HG02852 (cell line): ENCODE data around the gene TSPAN9.

ENCODE experiments used
- ATAC-seq: cut with Tn5 transposase; IDR thresholded peaks from one replicate; pipeline ENCODE4 v1.9.1; 2021; ENCODE audit warnings: mild to moderate bottlenecking, moderate library complexity; ENCODE audit not compliant: unreplicated experiment

Gene TSPAN9

GRCh38 chr12:3325736-3326135 is 248.6 kb downstream of the TSPAN9 start:
- no peak for ATAC-seq

DNA sequence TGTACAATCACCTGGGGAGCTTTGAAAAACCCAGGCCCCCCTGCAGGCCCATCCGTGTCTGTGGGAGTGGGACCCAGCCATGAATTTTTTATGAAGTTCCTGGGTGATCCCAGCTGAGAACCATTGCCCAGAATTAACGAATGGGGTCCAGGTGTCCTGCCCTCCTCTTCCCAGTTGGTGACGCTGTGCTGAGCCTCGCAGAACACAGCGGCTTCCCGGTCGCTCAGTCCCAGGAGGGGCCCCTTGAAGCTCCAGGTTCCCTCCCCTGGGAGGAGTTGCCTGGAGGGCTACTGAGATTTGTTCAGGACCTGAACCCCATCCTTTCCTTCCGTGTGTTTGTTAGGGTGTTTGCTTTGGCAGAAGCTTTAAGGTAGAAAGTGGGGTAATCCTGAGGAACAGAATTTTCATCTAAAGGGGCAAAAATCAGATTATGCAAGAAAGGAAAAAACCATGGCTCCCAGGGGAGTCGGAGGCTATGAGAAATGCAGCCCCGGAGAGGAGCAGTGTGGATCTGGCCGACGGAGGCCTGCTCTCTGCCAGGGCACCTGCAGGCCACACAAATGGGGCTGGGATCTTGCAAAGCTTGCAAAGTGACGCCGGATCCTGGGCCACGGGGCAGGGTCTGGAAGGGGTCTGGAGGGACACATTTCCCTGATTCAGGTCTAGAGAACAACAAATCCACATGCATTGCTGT is 249.1 kb downstream of the TSPAN9 start:
- ATAC-seq = no peak

- ATAC-seq = no peak
Observed at GRCh38 chr12:3326850-3327780, 249.9 kb downstream of the TSPAN9 start.

DNA sequence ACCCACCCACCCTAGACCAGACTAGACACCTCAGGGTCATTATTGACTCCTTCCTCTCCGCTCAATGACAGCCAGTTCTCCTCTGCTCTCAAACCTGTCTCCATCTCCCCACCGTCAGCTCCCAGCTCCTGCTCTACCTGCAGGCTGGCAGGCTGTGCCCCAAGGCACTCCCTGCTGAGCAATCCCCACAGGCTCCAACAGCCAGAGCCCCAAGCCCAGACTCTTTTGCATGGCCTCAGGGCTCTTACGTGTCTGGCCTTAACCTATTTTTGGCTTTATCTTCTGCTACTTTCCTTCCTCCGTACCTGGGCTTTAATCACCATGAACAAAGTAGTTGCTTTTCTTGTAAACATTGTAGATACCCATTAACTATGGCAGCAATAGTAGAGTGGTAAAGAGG is 250.9 kb downstream of the TSPAN9 start:
- no peak for ATAC-seq

GRCh38 chr12:3328571-3328970 is 251.4 kb downstream of the TSPAN9 start:
- ATAC-seq = no peak

- no peak for ATAC-seq
Observed at GRCh38 chr12:3329361-3329760, 252.2 kb downstream of the TSPAN9 start.

DNA sequence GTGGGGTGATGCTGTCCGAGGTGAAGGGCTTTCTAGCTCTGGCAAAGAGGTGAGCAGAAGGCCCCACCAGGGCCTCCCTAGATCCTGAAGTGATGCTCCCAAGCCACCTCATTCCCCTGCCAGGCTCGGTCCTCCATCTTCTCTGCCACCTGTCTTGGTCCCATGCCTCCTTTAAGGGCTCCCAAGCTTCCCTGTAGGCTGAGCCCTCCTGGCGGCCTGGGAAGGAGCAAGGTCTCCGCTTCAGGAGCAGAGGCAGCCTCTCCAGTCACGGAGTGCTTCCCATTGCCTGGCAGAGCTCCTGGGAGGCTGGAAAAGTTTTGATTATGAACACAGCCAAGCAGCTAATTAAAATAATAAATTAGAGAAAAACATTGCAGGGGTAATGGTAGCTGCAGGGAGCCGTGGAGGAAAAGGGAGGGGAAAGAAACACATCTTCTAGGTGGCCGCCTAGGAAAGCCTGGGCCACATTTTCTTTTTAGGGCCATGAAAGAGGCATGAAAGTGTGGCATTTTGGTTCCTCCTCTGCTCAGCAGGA is 253.9 kb downstream of the TSPAN9 start:
- no peak for ATAC-seq

DNA sequence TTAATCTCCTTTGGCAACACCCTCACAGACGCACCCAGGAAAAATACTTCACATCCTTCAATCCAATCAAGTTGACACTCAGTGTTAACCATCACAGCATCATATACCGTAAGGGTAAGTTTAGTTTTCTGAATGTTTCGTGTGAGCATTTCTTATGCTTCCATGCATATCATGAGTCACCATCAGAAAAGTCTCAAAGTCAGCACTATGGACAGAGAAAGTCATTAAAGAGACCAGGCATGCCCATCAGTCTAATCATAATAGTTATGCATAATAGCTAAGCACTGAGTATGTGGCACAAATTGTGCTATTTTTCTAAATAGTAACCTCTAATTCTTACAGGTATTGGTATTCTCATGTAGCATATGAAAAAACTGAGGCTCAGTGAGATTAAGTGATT is 255.0 kb downstream of the TSPAN9 start:
- ATAC-seq = no peak

- ATAC-seq = no peak
Observed at GRCh38 chr12:3333583-3333982, 256.4 kb downstream of the TSPAN9 start.

- ATAC-seq = no peak
Observed at GRCh38 chr12:3333991-3334391, 256.8 kb downstream of the TSPAN9 start.

DNA sequence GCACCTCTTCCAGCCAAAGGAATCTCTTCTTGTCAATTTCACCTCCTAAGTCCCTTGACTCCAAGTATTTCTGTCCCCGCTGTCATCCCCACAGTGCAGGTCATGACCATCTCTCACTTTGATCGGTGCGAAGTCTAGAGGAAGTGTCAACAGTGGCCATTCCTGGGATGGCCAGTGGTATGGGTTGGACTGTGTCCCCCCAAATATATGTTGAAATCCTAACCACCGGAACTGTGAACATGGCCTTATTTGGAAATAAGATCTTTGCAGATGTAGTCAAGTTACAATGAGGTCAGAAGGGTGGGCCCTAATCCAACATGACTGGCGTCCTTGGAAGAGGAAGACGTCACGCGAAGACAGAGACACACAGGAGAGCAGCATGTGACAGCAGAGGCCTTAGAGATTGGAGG is 257.9 kb downstream of the TSPAN9 start:
- ATAC-seq = no peak
